K562 (cell line): ENCODE data around the gene TMEM53. TPM values are rescaled to one million over a fixed set of nuclear protein-coding genes. Genes with fewer than 3 reads are reported as not detected.

ENCODE experiments used
- ATAC-seq: fragments of 200-7000 bp; cut with Tn5 transposase; 3 replicates; pipeline ENCODE4 v1.9.1; 2020; ENCODE audit warnings: moderate library complexity
- BruUV-seq: library from RNA; stranded (reverse); fragments of 400-500 nt; replicated peaks from 2 replicates; lab custom pipeline; 2021; lab: Mats Ljungman, UMichigan
- CTCF ChIA-PET: fragments of 300-600 bp; formaldehyde crosslinking; extraction: SDS; loops from one replicate; lab custom pipeline; 2021; ENCODE audit warnings: low intra/inter-chr PET ratio; lab: Yijun Ruan, JAX
- POLR2A ChIA-PET: fragments of 300-600, 350-650 bp; sonication (Branson Sonifier 250); formaldehyde crosslinking; extraction: SDS; loops from one replicate; lab custom pipeline; 2021; ENCODE audit warnings: antibody characterized with exemption, inconsistent platforms; lab: Yijun Ruan, JAX
- DNase-seq, 4 experiments: peaks; one replicate each; pipeline versions ENCODE4 v3.0.0 to v3.0.0-alpha.2; 2011 to 2018; ENCODE audit warnings: low spot score in 3 of 4, mixed read lengths in 3 of 4; ENCODE audit errors: extremely low read depth in 1 of 4
- FAIRE-seq: peaks from 2 replicates; lab custom pipeline; 2011; peaks lifted over from hg19 to GRCh38; lab: Jason Lieb, UNC
- H2AFZ ChIP-seq: 2 replicates; pipeline ENCODE4 v1.6.0; 2011; ENCODE audit warnings: low read depth, low read length, control low read depth, inconsistent platforms
- H3K27ac ChIP-seq: fragments of 200-600 bp; 3 replicates; pipeline ENCODE4 v1.8.0; 2011; ENCODE audit warnings: low read depth, mild to moderate bottlenecking, control low read depth, inconsistent platforms, low read length, moderate library complexity, mixed read lengths; ENCODE audit errors: extremely low read depth
- H3K27me3 ChIP-seq, 2 experiments: fragments of 300-600 bp in 1 of 2; 2 replicates in 1 of 2; 3 replicates in 1 of 2; pipeline versions ENCODE4 v1.6.0 to v1.8.0; 2011; ENCODE audit warnings: inconsistent platforms in 2 of 2, low read length in 2 of 2, mild to moderate bottlenecking in 1 of 2, mixed read lengths in 1 of 2, moderate library complexity in 1 of 2; ENCODE audit not compliant: control insufficient read depth in 2 of 2, insufficient read depth in 2 of 2
- H3K36me3 ChIP-seq: fragments of 300-600 bp; 3 replicates; pipeline ENCODE4 v1.8.0; 2011; ENCODE audit warnings: mild to moderate bottlenecking, low read length, inconsistent platforms; ENCODE audit not compliant: control insufficient read depth, insufficient read depth
- H3K4me1 ChIP-seq, 2 experiments: fragments of 200-600 bp in 1 of 2; replicated peaks in 1 of 2; 2 replicates in 1 of 2; 3 replicates in 1 of 2; pipeline versions ENCODE4 v1.5.1 to v1.8.0; 2011; ENCODE audit warnings: inconsistent platforms in 2 of 2, low read length in 2 of 2, mild to moderate bottlenecking in 1 of 2, mixed read lengths in 1 of 2, moderate library complexity in 1 of 2; ENCODE audit not compliant: control insufficient read depth in 2 of 2, insufficient read depth in 2 of 2
- H3K4me2 ChIP-seq: 2 replicates; pipeline ENCODE4 v1.6.1; 2011; ENCODE audit warnings: low read length, control low read depth, inconsistent platforms, mixed read lengths; ENCODE audit not compliant: insufficient read depth
- H3K4me3 ChIP-seq: fragments of 200-600 bp; sonication (generic), shearing (Covaris generic); 2 replicates; pipeline ENCODE4 v1.5.1; 2016; ENCODE audit warnings: control low read depth, inconsistent platforms
- H3K79me2 ChIP-seq: fragments of 200-600 bp; 3 replicates; pipeline ENCODE4 v1.8.0; 2011; ENCODE audit warnings: low read length, inconsistent platforms; ENCODE audit not compliant: control insufficient read depth, insufficient read depth
- H3K9ac ChIP-seq, 2 experiments: 2 replicates each; pipeline versions ENCODE4 v1.6.0 to v1.6.1; 2011; ENCODE audit warnings: low read depth in 2 of 2, low read length in 2 of 2, control low read depth in 1 of 2, inconsistent platforms in 1 of 2, mild to moderate bottlenecking in 1 of 2, mixed read lengths in 1 of 2; ENCODE audit not compliant: insufficient read depth in 1 of 2
- H3K9me1 ChIP-seq: one replicate; pipeline ENCODE4 v1.6.0; 2011; ENCODE audit warnings: inconsistent platforms, mild to moderate bottlenecking, low read length, moderate library complexity; ENCODE audit not compliant: control insufficient read depth, insufficient read depth
- H3K9me3 ChIP-seq: replicated peaks from 2 replicates; pipeline ENCODE4 v1.5.1; 2011; ENCODE audit warnings: low read depth, low read length, inconsistent platforms; ENCODE audit not compliant: control insufficient read depth, insufficient read depth
- H4K20me1 ChIP-seq: replicated peaks from 2 replicates; pipeline ENCODE4 v1.6.1; 2011; ENCODE audit warnings: low read length, inconsistent platforms, mixed read lengths; ENCODE audit not compliant: control insufficient read depth, insufficient read depth
- SUPT5H ChIP-seq: fragments of 450-650 bp; IDR thresholded peaks from 2 replicates; pipeline ENCODE4 v1.6.1; 2016
- WGBS: fragments of 100-300 bp; shearing (Covaris generic); methylation state at CpG from one replicate; pipeline ENCODE4 v1.1.6; 2016; ENCODE audit warnings: low coverage, mixed read lengths; ENCODE audit not compliant: insufficient coverage; ENCODE audit errors: missing lambda C conversion rate; 5-methylcytosine and 5-hydroxymethylcytosine counted together
- in situ Hi-C: fragments of 300-500 bp; cut with MboI; formaldehyde crosslinking; loops from 4 replicates; pipeline ENCODE4 v1.15.0; 2018; ENCODE audit warnings: inconsistent platforms, mixed read lengths
- intact Hi-C: fragments of 100-400 bp; cut with micrococcal nuclease; formaldehyde crosslinking; loops from 2 replicates; pipeline ENCODE4 v1.14.2; 2022
- polyA plus RNA-seq, 8 experiments: library from polyadenylated mRNA; depleted of rRNA in 4 of 8; stranded (reverse) in 5 of 8; unstranded in 3 of 8; fragments of >200 nt; fragmentation: Nextera tagmentation in 2 of 8; fragmentation: Illumina TruSeq in 1 of 8; extraction: Ambion mirVana in 2 of 8; extraction: Trizol in 1 of 8; gene quantifications; 2 replicates each; pipeline versions ENCODE4 v1.2.1 to v1.2.3, GENCODE V29; 2011 to 2014; ENCODE audit warnings: inconsistent platforms in 1 of 8, missing spikeins in 1 of 8
- total RNA-seq, 7 experiments: library from RNA; depleted of rRNA in 6 of 7; stranded (reverse); fragments of >200 nt in 6 of 7; fragmentation: Illumina TruSeq in 2 of 7; extraction: Trizol in 2 of 7; gene quantifications; 2 replicates each; pipeline versions ENCODE4 v1.2.1 to v1.2.3, GENCODE V29; 2011 to 2021; ENCODE audit warnings: low replicate concordance in 1 of 7
- TF ChIP-seq, protein P1 (sequence below): sonication (generic); formaldehyde crosslinking; IDR thresholded peaks from 2 replicates; pipeline ENCODE4 v1.4.0; 2020; ENCODE audit warnings: mild to moderate bottlenecking, missing genetic modification reagents

Gene TMEM53
- total and polyA plus RNA-seq, 9 of the 15 experiments (the other 6 are each of a cell fraction or from before 2014, with no cell fraction given) = 0.23 to 3.7 (median 2.0) TPM

DNA sequence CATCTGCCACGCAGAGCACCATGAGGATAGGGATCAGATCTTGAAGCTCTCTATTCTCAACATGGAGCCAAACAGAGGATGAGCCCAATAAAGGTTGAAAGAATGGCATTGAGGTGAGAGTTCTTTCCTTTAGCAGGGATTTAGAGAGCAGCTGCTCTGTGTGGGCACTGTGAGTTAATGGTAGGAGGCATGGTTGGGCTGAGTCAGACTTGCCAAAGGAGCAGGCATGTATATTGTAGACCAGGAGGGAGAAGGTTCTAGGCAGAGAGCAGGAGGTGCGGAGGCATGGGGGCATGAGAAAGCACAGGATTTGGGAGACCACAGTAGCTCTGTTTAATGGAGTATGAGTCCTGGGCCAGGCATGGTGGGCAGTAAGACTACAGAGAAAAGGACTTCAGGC is 32.0 kb downstream of the TMEM53 start:
- Histone ChIP-seq H3K27ac (no peak overlapping the region), H3K36me3 (peaks cover 96% of the 10 kb centered on the region), H3K9ac (peak overlapping the region in 1 of 2 experiments; percentile 79; a peak in 1 of 4 replicates), H3K4me1 (peaks cover 18 to 24% of the 10 kb centered on the region in 2 experiments; a peak in 4 of 5 replicates), H3K9me3 (no peaks in the 10 kb centered on the region), H3K79me2 (peaks cover 4% of the 10 kb centered on the region; the same call in 1 of the 3 replicates), H2AFZ (no peak overlapping the region), H3K4me3 (no peak overlapping the region), H3K4me2 (no peak overlapping the region), H3K9me1 (peaks cover 5% of the 10 kb centered on the region), H3K27me3 (no peaks in the 10 kb centered on the region), H4K20me1 (peaks cover 5% of the 10 kb centered on the region; the same call in 1 of the 2 replicates)
- CTCF ChIA-PET = no interaction called here
- 97% methylated on average over 2 of the region's 2 CpGs for WGBS
- no peak for ATAC-seq
- no peak for FAIRE-seq
- BruUV-seq = no TSS peak
- intact Hi-C loops = no loop called here
- TF ChIP-seq SUPT5H = 0 out of 2 replicates have a peak, but pooled peaks have one; percentile 23
- TF ChIP-seq, protein P1, sequence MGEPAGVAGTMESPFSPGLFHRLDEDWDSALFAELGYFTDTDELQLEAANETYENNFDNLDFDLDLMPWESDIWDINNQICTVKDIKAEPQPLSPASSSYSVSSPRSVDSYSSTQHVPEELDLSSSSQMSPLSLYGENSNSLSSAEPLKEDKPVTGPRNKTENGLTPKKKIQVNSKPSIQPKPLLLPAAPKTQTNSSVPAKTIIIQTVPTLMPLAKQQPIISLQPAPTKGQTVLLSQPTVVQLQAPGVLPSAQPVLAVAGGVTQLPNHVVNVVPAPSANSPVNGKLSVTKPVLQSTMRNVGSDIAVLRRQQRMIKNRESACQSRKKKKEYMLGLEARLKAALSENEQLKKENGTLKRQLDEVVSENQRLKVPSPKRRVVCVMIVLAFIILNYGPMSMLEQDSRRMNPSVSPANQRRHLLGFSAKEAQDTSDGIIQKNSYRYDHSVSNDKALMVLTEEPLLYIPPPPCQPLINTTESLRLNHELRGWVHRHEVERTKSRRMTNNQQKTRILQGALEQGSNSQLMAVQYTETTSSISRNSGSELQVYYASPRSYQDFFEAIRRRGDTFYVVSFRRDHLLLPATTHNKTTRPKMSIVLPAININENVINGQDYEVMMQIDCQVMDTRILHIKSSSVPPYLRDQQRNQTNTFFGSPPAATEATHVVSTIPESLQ (CRISPR knock-in tag) = no peak
- DNase-seq = no peak
- POLR2A ChIA-PET = interaction anchor here (0.5 to 21.3 kb wide), 11 partner anchors 3 to 1284 kb away, joined by 3 to 328 read pairs (median 4); partner anchors contain the start of genes ARMH1 and TMEM53
- in situ Hi-C loops = no loop called here
